OCI-LY1 (cell line): ENCODE results near the gene PHLDB2.

ENCODE experiments used
- H2AFZ ChIP-seq: fragments of 200-600 bp; sonication (generic), shearing (Covaris generic); 2 replicates; pipeline ENCODE4 v1.6.0; 2014; ENCODE audit warnings: antibody characterized with exemption, mild to moderate bottlenecking, low read length
- H3F3A ChIP-seq: fragments of 200-600 bp; sonication (generic), shearing (Covaris generic); 2 replicates; pipeline ENCODE4 v1.6.0; 2014; ENCODE audit warnings: mild to moderate bottlenecking, antibody characterized with exemption, low read length, moderate library complexity; ENCODE audit not compliant: insufficient read depth
- H3K27ac ChIP-seq: fragments of 200-600 bp; sonication (generic); 2 replicates; pipeline ENCODE4 v1.5.1; 2014; ENCODE audit warnings: low read length, mixed run types, mild to moderate bottlenecking, low read depth; ENCODE audit not compliant: poor library complexity, severe bottlenecking
- H3K27me3 ChIP-seq: fragments of 200-600 bp; sonication (generic); 2 replicates; pipeline ENCODE4 v1.6.0; 2014; ENCODE audit warnings: antibody characterized with exemption, mild to moderate bottlenecking, low read length, moderate library complexity; ENCODE audit not compliant: insufficient read depth
- H3K36me3 ChIP-seq: fragments of 200-600 bp; sonication (generic); 2 replicates; pipeline ENCODE4 v1.6.1; 2014; ENCODE audit warnings: mild to moderate bottlenecking, antibody characterized with exemption, low read length, moderate library complexity, mixed read lengths; ENCODE audit not compliant: insufficient read depth
- H3K4me1 ChIP-seq: fragments of 200-600 bp; sonication (generic); 2 replicates; pipeline ENCODE4 v1.5.1; 2014; ENCODE audit warnings: mild to moderate bottlenecking, low read length, moderate library complexity; ENCODE audit not compliant: insufficient read depth, severe bottlenecking
- H3K4me2 ChIP-seq: fragments of 200-600 bp; sonication (generic), shearing (Covaris generic); 2 replicates; pipeline ENCODE4 v1.6.1; 2014; ENCODE audit warnings: low read length
- H3K4me3 ChIP-seq: fragments of 200-600 bp; sonication (generic); 2 replicates; pipeline ENCODE4 v1.5.1; 2014; ENCODE audit warnings: low read length, low read depth, mild to moderate bottlenecking, mixed read lengths; ENCODE audit not compliant: poor library complexity, severe bottlenecking
- H3K79me2 ChIP-seq: fragments of 200-600 bp; shearing (Covaris generic); 2 replicates; pipeline ENCODE4 v1.6.1; 2016; ENCODE audit warnings: mixed run types, low read length, mixed read lengths; ENCODE audit not compliant: insufficient read depth
- H3K9ac ChIP-seq: fragments of 200-600 bp; sonication (generic), shearing (Covaris generic); 2 replicates; pipeline ENCODE4 v1.6.1; 2014; ENCODE audit warnings: mild to moderate bottlenecking, low read length, mixed read lengths
- H3K9me2 ChIP-seq: fragments of 200-600 bp; sonication (generic), shearing (Covaris generic); 2 replicates; pipeline ENCODE4 v1.6.1; 2014; ENCODE audit warnings: low read depth, mild to moderate bottlenecking, low read length, mixed read lengths
- H3K9me3 ChIP-seq: fragments of 200-600 bp; shearing (Covaris generic); 2 replicates; pipeline ENCODE4 v1.6.1; 2014; ENCODE audit warnings: low read length, mixed read lengths
- H4K20me1 ChIP-seq: fragments of 200-600 bp; sonication (generic), shearing (Covaris generic); 2 replicates; pipeline ENCODE4 v1.6.0; 2016; ENCODE audit warnings: mild to moderate bottlenecking, low read length; ENCODE audit not compliant: insufficient read depth
- CTCF ChIP-seq: fragments of 200-600 bp; sonication (generic), shearing (Covaris generic); IDR thresholded peaks from 2 replicates; pipeline ENCODE4 v1.5.1; 2017; ENCODE audit warnings: mild to moderate bottlenecking, antibody characterized with exemption, low read length, moderate library complexity, mixed read lengths
- EZH2 ChIP-seq: fragments of 200-600 bp; sonication (generic), shearing (Covaris generic); IDR thresholded peaks from 2 replicates; pipeline ENCODE4 v1.8.0; 2017; ENCODE audit warnings: borderline replicate concordance, mixed run types, mild to moderate bottlenecking, antibody characterized with exemption, low read length, moderate library complexity, mixed read lengths

PHLDB2 gene

DNA sequence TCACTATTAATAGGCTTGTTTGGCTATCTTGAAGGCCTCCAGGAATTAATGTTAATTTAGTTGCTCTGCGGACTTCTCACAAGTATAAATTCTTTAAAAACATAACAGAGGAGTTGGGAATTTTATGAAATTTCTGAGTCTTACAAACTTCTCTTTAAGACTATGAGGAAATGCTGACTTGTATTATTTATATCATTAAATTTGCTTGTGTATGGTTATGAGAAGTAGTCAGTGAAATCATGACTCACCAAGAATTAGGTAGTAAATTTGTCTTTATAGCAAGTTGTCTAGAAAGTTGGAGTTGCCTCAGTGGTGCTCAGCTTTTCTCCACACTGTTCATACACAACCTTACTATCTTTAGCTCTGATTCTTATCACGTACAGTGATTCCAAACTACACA is 26.5 kb downstream of the PHLDB2 start:
- no peaks in the 10 kb centered on the region for H3F3A ChIP-seq
- TF ChIP-seq CTCF, result no peak
- TF ChIP-seq EZH2, result no peak
- H3K9me3 ChIP-seq, result no peaks in the 10 kb centered on the region
- no peak overlapping the region for H3K4me2 ChIP-seq
- H3K4me1 ChIP-seq, result no peaks in the 10 kb centered on the region
- no peaks in the 10 kb centered on the region for H3K9me2 ChIP-seq
- H4K20me1 ChIP-seq, result no peaks in the 10 kb centered on the region
- no peaks in the 10 kb centered on the region for H3K36me3 ChIP-seq
- no peak overlapping the region for H3K27ac ChIP-seq
- no peaks in the 10 kb centered on the region for H3K79me2 ChIP-seq
- no peaks in the 10 kb centered on the region for H3K27me3 ChIP-seq
- H3K4me3 ChIP-seq, result no peak overlapping the region
- no peak overlapping the region for H3K9ac ChIP-seq
- H2AFZ ChIP-seq, result no peak overlapping the region

DNA sequence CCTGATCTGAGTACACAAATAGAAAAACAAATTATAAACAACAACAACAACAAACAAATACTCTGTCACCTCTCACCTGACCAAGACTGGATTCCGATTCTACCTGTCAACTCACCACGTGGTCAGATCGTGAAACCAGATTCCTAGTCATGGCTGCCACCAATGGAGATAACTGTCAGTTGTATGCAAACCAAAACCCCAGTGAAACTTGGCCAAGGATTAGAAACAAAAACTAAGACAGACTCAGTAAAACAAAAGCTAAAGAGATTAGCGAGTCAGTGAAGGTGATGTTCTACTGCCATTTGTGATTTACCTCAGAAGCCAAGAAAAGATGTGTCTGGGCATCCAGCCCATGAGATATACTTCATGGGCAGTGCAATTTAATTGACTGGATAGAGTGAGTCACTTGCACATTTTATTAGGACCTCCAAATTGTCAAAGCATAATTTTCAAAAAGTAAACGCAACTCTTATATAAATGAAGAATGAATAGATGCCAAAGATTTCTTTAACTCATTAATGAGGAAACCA is 31.1 kb downstream of the PHLDB2 start:
- Histone ChIP-seq H3K27me3 (no peaks in the 10 kb centered on the region), H3K4me2 (no peak overlapping the region), H3K9me3 (no peaks in the 10 kb centered on the region), H3K36me3 (no peaks in the 10 kb centered on the region), H3K9ac (no peak overlapping the region), H2AFZ (no peak overlapping the region), H3K4me3 (no peak overlapping the region), H4K20me1 (no peaks in the 10 kb centered on the region), H3K9me2 (no peaks in the 10 kb centered on the region), H3F3A (no peaks in the 10 kb centered on the region), H3K79me2 (no peaks in the 10 kb centered on the region), H3K27ac (no peak overlapping the region), H3K4me1 (no peaks in the 10 kb centered on the region)
- no peak for TF ChIP-seq EZH2
- no peak for TF ChIP-seq CTCF

- H3K9me3 ChIP-seq, result no peaks in the 10 kb centered on the region
- H3F3A ChIP-seq, result no peaks in the 10 kb centered on the region
- TF ChIP-seq CTCF, result no peak
- TF ChIP-seq EZH2, result no peak
- H4K20me1 ChIP-seq, result no peaks in the 10 kb centered on the region
- H3K4me2 ChIP-seq, result no peak overlapping the region
- no peak overlapping the region for H2AFZ ChIP-seq
- H3K4me1 ChIP-seq, result no peaks in the 10 kb centered on the region
- no peak overlapping the region for H3K9ac ChIP-seq
- no peaks in the 10 kb centered on the region for H3K79me2 ChIP-seq
- no peak overlapping the region for H3K27ac ChIP-seq
- H3K9me2 ChIP-seq, result no peaks in the 10 kb centered on the region
- no peaks in the 10 kb centered on the region for H3K36me3 ChIP-seq
- H3K27me3 ChIP-seq, result no peaks in the 10 kb centered on the region
- H3K4me3 ChIP-seq, result no peak overlapping the region
Observed at GRCh38 chr3:111892070-111892469, 33.0 kb downstream of the PHLDB2 start.
